NCI-H748 treated with DMSO at 0.1 percent for 48 hours (cell line): ENCODE results near the gene GCSAM.

ENCODE experiments used
- DNase-seq: peaks from one replicate; lab custom pipeline; 2025; lab: John Stamatoyannopoulos, UW

The GCSAM gene

DNA sequence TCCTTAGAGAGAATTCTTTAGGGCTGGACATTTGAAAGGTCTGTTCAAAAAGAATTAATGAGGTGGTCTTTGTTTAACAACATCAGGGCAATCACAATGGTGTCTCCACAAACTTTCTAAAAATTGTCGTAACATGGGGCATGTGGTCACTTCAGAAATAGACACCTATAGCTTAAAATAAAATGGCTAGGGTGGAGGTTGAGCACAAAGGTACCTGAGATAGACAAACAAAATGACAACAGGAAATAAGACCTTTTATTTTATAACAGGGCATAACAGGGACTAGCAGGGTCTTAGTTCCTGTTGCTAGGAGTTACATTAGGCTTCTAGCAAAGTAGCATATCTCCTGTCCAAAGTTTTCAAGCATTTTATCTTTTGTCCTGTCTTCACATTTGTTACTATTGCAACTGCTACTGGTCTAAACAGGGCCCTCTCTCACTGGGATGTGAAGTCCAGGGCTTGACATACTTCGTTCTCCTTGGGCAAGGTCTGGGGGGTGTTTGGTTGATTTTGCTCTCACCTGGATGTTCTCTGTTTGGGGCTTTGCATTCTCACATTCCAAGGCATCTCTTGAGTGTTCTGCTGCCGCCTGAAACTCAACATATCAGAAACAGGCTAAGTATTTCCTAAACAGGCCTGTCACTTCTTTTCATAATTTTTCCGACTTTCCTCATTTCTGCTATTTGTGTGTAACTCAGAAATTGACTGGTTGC, 3.0 kb downstream of the GCSAM start:
- DNase-seq: no peak

DNA sequence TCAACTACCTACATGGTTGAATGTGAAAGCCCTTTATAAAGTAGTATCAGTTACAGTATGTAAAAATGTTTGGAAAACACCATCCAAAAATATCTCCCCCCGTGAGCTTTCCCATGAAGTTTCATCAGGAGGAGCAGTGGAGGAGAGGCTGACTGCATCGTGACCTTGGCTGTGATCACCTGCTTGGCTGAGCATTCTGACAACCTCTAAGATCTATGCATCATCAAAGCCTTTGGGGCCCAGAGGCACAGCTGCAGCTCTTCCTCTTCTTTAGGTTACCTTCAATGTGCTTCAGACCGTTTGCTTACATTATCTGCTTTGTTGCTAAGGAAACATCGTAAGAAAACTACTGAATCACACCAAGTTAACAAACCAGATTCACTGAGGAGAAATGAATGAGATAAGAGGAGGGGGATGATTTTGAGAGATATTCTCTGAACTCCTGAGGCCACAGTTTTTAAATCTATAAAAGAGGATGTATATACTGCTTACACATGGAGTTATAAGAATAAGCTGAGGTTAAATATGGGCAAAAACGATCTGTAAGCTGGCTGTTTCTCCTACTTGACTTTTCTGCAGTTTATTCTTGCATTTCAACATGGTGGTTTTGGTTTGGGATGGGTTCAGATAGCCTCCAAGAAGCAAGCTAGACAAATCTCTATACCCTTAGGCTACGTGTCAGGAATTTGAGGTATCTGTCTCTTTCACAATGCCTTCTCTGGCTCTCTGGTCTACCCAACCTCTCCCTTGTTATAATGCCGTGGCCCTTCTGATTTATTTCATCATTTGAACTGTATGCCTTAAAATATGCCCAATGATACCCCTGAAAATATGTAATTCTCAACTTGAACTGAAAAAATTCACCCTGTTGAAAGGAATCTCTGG, 4.0 kb downstream of the GCSAM start:
- DNase-seq: no peak

DNA sequence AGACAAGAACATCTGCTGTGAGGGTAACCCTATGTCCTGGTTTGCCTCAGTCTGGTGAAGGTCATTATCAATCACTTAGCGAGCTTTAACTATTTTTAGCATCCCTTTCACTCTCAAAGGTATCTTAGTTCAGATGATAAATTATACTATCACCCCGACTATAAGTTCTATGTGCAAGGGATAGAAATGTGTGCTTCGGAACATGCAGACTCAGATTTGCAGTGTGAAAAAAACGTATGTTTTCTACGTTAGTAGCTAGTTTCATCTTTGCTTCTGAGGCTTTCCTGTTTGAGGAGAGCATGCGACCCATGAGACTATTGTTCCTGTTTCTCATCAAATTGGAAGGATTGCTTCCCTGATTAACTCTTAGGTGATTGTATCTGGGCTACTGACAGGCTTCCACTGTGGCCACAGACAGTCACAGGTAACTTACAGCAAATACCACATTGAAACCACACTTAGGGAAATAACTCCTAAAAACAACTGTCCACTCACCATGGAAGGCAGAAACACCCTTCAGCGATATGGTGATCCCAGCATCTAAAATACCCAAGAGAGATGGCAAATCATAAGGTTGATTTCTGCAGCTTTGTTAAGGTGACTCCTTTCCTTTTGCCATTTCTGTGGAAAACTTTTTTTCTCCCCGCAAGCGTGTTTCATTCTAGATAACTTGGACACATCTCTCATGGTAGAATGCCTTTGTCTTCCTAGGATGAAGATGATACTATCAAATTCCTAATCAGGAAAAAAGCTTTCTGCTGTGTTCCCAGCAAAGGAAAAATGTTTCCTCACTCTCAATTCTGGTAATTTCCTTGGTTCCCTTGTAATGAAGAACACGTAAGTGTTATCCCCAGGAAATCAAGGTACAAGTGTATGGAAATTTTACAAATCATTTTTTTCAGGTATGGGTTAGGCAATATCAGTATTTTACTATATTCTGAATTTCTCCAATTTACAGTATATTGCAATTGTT, 5.2 kb downstream of the GCSAM start:
- DNase-seq: no peak

DNA sequence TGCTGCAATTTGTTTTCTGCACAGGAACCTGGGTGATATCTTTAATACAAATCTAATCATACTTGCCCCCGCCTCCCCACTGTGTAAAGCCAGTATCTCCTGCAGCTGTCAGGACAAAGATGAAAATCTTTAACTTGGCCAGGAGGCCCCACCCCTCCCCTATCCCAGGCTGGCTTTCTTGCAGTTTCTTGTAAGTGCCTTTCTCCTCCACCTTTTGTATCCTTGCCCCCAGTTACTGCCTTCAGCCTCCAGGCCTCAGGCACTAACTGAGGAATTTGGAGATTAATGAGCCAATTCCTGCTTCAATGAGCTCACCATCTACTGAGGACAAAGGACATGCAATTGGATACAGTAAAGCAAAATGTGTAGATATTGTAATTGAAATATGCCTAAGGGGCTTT, 6.5 kb downstream of the GCSAM start:
- DNase-seq: no peak

DNA sequence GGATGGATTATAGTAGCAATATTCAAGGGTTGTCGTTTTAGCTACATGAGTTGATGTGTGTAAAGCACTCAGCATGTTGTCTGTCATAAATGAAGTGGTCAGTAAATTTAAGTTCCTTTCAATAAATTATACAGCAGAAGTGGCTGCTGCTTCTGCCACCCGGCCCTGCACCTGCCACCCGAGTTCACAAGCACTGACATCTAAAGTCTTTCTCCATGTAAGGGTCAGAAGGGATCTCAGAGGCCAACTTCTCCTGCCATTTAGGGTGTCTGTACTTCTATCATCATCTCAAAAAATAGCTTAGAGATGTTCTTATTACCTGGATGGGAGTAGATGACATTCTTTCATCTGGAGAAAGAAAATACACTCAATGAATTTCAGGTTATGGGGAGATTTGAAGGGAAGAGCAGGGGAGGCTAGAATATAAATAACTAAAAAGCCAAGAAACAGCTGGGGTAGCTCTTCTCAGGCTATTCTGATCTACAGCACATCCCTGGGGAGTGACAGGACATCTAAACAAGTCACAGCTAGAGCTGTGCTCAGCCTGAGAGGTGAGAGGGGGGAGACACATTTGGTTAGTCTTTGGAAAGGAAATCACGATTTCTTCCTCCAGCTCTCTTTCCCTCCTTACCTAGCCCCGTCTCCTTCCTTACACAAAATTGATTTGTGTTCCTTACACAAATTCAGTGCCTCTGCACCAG, 8.0 kb downstream of the GCSAM start:
- DNase-seq: no peak

DNA sequence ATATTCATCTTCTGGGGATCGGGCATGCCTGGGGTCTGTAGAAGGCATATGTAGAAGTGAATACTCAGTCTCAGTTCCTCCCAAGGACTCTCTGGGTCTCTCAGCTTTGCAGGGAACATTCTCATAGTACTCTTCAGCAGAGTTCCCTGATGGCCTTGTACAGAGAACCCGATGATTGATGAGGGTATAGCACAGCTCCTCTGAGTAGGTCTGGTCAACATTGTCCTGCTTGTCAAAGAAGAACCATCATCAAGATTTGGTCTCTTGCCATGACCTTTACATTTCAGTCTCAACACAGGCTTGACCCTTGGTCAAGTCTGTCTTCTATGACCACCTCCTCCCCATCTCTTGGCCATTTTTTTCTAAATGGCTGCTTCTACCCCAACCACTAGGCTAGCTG, 9.5 kb downstream of the GCSAM start:
- DNase-seq: no peak

DNA sequence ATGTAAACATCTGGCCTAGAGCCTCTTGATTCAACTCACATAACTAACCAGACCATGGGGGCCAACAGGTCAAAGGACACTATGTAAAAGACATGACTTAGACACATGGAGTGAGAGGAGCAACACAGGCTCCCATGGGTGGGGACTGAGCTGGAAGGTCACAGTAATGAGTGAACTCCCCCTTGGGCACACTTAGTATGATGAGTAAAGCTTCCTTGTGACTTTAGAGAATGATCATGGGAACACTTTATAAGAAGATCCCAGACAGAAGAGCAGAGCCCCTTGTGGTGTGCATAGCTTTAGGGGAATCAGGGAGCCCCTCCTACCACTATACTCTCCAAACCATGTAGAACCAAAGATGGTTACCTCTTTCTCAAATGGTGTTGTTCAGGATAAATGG, 10.2 kb downstream of the GCSAM start:
- no peak for DNase-seq

DNA sequence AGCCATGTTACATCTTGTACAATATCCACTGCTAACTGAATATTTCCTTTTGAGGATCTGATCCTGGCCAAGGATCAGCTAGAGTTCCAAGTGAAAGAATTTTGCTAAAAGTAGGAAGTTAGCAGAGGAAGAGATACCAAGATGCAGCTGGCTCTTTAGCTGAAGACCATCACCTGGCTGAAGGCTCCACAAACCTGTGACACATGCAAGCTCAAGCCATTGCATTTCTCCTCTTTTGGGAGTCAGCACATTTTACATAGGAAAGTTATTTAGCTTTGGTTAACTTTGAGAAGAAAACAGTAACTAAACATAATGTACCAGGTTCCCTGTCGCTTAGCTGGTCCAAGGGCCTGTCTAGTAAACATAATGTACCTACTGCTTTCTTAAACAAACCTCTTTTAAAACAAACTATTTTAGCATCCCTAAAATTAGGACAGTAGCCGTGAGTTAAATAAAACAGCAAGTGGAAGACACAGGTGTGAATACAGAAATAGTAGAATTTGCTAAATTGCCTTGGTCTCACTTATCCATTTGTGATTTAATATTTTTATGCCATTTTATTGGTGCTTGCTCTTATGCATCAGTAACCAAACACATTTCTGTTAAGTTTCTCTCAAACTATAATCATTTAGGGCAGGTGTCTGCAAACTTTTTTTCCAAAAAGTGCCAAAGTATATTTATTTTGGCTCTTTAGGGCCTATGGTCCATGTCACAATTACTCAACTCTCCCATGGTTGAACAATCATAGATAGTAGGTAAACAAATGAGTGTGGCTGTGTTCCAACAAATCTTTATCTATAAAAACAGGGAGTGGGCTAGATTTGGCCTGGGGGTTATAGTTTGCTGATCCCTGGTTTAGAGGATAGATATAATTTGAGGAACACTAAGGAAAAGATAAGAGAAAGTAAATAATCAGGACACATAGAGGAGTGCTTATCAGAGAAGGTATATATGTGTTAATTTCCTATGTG, 11.2 kb downstream of the GCSAM start:
- DNase-seq: no peak

DNA sequence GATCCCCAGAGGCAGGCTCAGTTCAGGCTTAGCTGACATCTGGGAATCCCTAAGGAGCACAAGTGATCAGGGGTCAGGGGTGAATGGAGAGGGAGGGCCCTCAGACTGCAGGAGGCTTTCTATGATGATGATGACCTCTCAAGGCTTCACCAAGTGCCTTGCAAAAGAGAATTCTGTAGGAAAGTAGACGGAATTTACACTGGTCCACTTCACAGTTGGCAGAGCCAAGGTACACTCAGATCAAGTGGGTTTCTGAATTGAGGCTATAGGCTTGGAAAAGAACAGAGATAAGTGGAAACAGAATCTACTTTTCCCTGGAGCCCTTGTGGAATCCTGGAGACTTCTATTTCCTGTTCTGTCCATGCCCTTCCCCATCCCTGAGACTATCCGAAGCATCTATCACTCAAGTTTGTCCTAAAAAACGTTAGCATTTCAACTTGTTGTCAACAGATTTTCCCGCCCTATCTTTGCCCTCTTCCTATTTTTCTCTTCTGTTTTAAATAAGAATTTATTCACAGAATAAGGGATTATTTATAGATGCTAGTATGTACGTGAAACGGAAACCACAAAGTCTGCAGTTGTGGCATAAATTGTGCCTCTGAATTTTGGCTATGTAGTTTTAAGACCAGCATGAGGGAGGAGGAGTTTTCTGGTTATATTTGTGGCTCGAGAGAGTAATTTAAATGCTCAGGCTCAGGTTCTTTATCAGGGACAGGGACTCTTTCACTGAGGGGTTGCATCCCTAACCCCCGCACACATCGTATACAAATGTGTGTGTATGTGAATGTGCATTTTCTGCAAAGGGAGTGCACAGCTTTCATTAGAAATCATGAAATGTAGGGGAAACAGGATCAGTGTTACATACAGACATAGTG, 12.8 kb downstream of the GCSAM start:
- no peak for DNase-seq

DNA sequence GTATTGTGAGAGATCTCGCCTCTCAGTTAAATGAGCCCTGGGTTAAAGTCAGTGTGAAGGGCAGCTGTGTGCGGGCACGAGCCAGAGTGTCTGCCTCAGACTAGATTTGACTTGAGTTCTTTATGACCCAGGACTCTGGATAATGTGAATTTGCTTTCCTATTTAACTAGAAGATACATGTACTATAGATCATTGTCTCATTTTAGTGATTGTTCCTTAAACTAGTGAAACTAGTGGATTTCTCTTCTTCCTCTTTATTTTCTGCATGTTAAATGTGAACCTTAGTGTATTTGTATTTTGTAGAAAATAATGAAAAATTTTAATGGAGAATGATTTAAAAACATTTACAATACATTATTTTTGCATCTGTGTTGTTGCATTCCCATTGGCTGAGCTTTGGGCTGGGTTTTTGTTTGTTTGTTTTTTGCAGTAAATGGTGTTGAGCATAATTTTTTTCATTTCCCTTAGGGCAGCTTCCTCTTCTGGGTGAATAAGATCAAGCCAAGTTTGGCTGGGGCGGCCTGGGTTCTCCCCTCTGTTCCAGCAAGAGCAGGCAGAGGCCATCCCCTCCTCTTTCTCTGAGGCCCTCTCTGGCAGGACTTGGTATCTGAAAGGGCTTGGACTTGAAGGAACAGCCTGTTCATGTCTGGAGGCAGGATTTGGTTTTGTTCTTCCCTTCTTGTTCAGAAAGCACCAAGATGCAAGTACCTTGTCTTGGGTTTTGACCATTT, 15.0 kb downstream of the GCSAM start:
- no peak for DNase-seq

DNA sequence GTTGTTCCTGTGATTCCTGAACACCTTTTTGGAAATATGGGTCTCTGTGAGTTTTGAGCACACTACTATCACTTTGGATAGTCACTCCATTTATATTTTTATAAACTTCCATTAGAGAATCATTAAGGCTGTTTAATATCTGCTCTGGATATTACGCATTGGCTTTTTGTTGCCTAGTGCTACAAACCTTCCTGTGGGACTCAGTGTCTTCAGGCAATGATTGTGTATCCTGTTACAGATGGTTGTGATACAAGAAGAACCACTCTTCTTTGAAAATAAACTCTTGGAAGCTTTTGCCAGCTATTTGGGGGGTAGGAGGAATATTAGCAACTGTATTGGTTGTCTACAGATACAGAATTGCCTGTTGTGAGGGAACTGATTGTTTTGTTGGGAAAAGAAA, 15.6 kb downstream of the GCSAM start:
- no peak for DNase-seq

DNA sequence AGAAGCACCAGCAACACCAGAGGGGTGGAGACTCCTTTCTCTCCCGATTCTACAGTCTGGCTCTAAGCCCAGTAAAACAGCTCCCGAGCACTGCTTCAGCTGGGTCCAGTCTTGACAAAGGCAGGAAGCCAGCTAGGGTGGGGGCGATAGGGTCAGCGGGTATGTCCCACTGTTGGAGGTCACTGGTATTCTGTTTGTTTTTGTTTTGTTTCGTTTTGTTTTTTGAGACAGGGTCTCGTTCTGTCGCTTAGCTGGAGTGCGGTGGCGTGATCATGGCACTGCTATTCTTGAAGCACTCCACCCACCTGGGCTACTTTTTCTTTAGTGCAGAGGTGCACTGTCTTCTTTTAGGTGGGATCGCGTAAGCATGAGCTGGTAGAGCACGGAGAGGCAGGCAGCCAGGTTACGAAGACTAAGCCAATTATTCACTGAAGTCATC, 16.3 kb downstream of the GCSAM start:
- no peak for DNase-seq

DNA sequence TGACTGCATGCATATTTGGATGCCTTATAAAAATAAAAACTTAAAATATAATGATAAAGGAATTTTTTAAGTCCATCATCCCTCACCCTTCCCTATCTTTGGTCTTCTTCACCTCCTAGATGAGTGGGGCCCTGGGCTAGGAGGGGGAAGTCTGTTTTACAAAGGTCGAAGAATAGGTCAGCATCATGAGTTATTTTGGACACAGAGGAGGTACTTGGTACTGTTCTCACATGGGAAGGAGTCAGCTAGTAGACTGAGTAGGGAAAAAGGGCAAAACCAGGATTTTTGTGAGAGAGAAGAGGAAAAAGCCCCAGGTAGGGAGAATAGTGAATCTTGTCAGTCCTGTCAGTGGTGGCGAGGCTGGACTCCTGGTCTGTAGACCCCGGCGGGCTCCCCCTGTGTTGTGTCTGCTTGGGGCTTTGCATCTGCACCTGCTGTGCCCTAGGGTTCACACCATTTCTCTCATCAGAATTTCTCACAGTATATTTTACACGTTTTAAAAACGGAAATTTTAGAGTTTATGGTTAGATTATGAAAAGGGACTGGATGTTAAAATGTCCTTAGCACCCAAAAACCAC, 17.2 kb downstream of the GCSAM start:
- no peak for DNase-seq

DNA sequence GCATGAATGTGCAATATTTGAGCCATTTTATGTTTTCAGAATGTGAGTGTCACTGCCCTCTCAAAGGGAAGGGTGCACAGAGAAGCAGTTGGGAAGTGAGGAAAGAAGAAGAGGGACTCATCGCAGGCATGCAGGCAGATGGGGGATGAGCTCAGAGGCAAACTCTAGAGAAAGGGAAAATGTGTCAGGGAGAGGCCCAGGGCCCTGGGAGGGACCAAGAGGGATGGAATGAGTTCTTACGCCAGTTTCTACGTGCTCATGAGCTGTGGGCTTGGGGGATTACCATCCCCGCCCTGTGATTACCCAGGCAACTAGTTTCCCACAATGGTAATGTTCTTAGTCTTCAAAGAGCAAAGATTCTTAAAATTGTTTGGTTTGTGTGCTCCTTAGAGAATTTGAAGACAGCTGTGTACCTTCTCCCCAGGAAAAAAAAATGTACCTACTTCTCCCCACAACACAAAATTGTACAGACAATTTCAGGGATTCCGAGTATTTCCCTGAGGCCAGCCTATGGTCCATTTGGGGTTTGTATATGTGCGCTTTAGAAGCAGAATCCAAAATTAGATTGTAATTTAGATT, 17.8 kb downstream of the GCSAM start:
- no peak for DNase-seq

DNA sequence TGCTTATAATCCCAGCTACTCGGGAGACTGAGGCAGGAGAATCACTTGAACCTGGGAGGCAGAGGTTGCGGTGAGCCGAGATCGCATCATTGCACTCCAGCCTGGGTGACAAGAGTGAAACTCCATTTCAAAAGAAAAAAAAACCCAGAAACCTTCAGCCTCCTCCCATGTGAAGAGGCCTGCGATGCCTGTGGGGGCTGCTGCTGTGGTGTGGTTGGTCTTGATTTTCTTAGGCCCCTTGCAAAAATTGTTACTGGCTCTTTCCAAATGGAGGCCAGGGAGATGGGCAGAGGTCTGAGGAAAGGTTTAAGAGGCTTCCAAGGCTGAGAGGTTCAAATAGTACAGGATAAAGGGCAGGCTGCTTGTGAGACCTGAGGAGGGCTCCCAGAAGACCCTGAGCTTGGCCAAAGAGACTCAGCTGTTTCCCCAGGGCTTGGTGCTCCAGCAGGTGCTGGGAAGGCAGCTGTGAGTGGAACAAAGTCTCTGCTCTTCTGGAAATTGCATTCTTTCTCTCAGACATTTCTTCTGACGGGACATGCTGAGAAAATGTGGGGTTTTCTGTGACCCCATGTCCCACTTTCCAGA, 18.4 kb downstream of the GCSAM start:
- DNase-seq: no peak

DNA sequence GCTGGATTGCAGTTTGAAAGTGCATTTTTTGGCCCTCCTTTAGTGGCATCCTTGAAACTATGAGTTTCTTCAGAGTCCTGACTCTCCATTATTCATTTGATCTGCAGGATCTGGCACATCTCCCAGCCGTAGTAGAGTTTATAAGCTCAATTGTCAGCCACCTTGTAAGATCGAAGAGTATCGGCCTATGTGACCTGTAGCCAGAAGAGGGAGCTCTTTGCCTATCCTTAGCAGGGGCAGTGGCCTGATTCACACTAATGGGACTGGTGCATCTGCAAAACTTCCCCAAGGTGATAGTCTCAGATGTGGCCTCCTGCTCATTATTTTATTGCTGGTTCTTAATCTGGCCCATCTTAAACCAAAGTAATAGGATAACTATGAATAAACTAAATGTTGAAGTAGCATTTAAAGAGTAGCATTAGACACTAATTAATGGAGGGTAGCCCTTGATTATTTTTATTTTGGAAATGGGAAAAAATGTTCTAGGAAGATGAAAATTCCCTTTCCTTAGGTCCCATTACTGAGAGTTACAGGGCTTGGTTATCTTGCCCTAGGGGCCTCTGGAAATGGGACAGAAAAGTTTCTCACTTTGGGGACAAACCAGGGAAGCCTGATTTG, 21.2 kb downstream of the GCSAM start:
- DNase-seq: peak; percentile 22

DNA sequence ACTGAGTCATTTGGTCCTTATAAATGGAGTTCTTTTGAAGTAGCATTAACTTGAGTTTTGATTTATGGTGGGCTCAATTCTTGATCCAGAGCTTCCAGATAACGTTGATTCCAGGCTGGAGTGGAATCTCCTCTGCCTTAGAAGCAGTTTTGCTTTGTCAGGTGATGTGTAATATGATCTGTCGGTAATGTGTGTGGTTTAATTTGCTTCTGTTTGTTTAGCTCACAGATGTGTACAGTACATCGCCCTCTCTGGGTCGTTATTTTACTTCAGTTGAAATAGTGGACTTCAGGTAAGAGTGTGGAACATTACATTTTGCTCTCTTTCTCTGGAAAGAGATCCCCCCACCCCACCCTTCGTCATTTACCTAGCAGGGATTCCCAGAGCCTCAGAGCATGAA, 23.7 kb downstream of the GCSAM start:
- peak; percentile 71 for DNase-seq
